Measurements from ENCODE around the gene AUH. TPM values are rescaled to one million over a fixed set of nuclear protein-coding genes. Genes with fewer than 3 reads are reported as not detected.
"Not testable (repeated sequence)": the region's sequence is repeated elsewhere in the genome, so short reads cannot be mapped to it uniquely, and the experiment has no call there.

Gene AUH
- polyA plus RNA-seq, 3 donors, result 42.8 to 46.0 (median 44.2) TPM

GRCh38 chr9:91379426-91379825 lies 17.7 kb upstream of the AUH start:
- DNase-seq (ENCODE audit: low read depth in 3 of 3, low spot score in 2 of 3), result no peak

GRCh38 chr9:91378695-91379127 lies 17.0 kb upstream of the AUH start:
- DNase-seq (ENCODE audit: low read depth in 3 of 3, low spot score in 2 of 3), result no peak

- not testable (repeated sequence) for DNase-seq (ENCODE audit: low read depth in 3 of 3, low spot score in 2 of 3)
Measured at GRCh38 chr9:91378054-91378453, 16.3 kb upstream of the AUH start.

GRCh38 chr9:91376239-91376638 lies 14.5 kb upstream of the AUH start:
- DNase-seq (ENCODE audit: low read depth in 3 of 3, low spot score in 2 of 3), result no peak

- no peak for DNase-seq (ENCODE audit: low read depth in 3 of 3, low spot score in 2 of 3)
Measured at GRCh38 chr9:91374939-91375338, 13.2 kb upstream of the AUH start.

- DNase-seq (ENCODE audit: low read depth in 3 of 3, low spot score in 2 of 3), result no peak
Measured at GRCh38 chr9:91371894-91372293, 10.2 kb upstream of the AUH start.

- DNase-seq (ENCODE audit: low read depth in 3 of 3, low spot score in 2 of 3), result not testable (repeated sequence)
Measured at GRCh38 chr9:91370006-91370405, 8.3 kb upstream of the AUH start.

- no peak for DNase-seq (ENCODE audit: low read depth in 3 of 3, low spot score in 2 of 3)
Measured at GRCh38 chr9:91364702-91365101, 3.0 kb upstream of the AUH start.

GRCh38 chr9:91364005-91364404 lies 2.3 kb upstream of the AUH start:
- DNase-seq (ENCODE audit: low read depth in 3 of 3, low spot score in 2 of 3), result no peak

- no peak for DNase-seq (ENCODE audit: low read depth in 3 of 3, low spot score in 2 of 3)
Measured at GRCh38 chr9:91362051-91362611, 413 bp upstream of the AUH start.

GRCh38 chr9:91360551-91361290 lies 997 bp downstream of the AUH start:
- DNase-seq (ENCODE audit: low read depth in 3 of 3, low spot score in 2 of 3), result no peak

GRCh38 chr9:91359734-91360470 lies 1.8 kb downstream of the AUH start:
- DNase-seq (ENCODE audit: low read depth in 3 of 3, low spot score in 2 of 3), result no peak

- no peak for DNase-seq (ENCODE audit: low read depth in 3 of 3, low spot score in 2 of 3)
Measured at GRCh38 chr9:91359083-91359482, 2.6 kb downstream of the AUH start.

GRCh38 chr9:91354881-91355280 lies 6.8 kb downstream of the AUH start:
- no peak for DNase-seq (ENCODE audit: low read depth in 3 of 3, low spot score in 2 of 3)

- DNase-seq (ENCODE audit: low read depth in 3 of 3, low spot score in 2 of 3), result no peak
Measured at GRCh38 chr9:91349115-91349555, 12.6 kb downstream of the AUH start.

- no peak for DNase-seq (ENCODE audit: low read depth in 3 of 3, low spot score in 2 of 3)
Measured at GRCh38 chr9:91348191-91348807, 13.4 kb downstream of the AUH start.

- no peak for DNase-seq (ENCODE audit: low read depth in 3 of 3, low spot score in 2 of 3)
Measured at GRCh38 chr9:91347377-91347776, 14.3 kb downstream of the AUH start.

GRCh38 chr9:91346644-91347043 lies 15.1 kb downstream of the AUH start:
- no peak for DNase-seq (ENCODE audit: low read depth in 3 of 3, low spot score in 2 of 3)

GRCh38 chr9:91345978-91346377 lies 15.7 kb downstream of the AUH start:
- DNase-seq (ENCODE audit: low read depth in 3 of 3, low spot score in 2 of 3), result no peak

- DNase-seq (ENCODE audit: low read depth in 3 of 3, low spot score in 2 of 3), result no peak
Measured at GRCh38 chr9:91342575-91342974, 19.1 kb downstream of the AUH start.

GRCh38 chr9:91341749-91342148 lies 20.0 kb downstream of the AUH start:
- DNase-seq (ENCODE audit: low read depth in 3 of 3, low spot score in 2 of 3), result no peak

All from right renal cortex interstitium (tissue), 3 donors.